Smooth muscle cell (in vitro differentiated cells): ENCODE results near the gene DCAF4. TPM values are rescaled to one million over a fixed set of nuclear protein-coding genes. Genes with fewer than 3 reads are reported as not detected.
"Not testable (repeated sequence)": the region's sequence is repeated elsewhere in the genome, so short reads cannot be mapped to it uniquely, and the experiment has no call there.

Experiments used
- DNase-seq: peaks from one replicate; lab custom pipeline; 2025; ENCODE audit not compliant: unreplicated experiment; lab: John Stamatoyannopoulos, UW
- H2AFZ ChIP-seq: fragments of 200-600 bp; sonication (generic); 2 replicates; pipeline ENCODE4 v1.6.0; 2016; ENCODE audit warnings: antibody characterized with exemption, low read depth, mild to moderate bottlenecking
- H3F3A ChIP-seq: fragments of 200-600 bp; sonication (generic); 2 replicates; pipeline ENCODE4 v1.6.0; 2017; ENCODE audit warnings: antibody characterized with exemption, low read depth
- H3K27ac ChIP-seq: fragments of 200-600 bp; sonication (generic); 2 replicates; pipeline ENCODE4 v1.5.1; 2016; ENCODE audit warnings: low read depth, mild to moderate bottlenecking
- H3K27me3 ChIP-seq: fragments of 200-600 bp; sonication (generic); 2 replicates; pipeline ENCODE4 v1.6.1; 2016; ENCODE audit warnings: low read depth, mild to moderate bottlenecking
- H3K36me3 ChIP-seq: fragments of 200-600 bp; sonication (generic); 2 replicates; pipeline ENCODE4 v1.5.1; 2016; ENCODE audit warnings: low read depth
- H3K4me1 ChIP-seq: fragments of 200-600 bp; sonication (generic); 2 replicates; pipeline ENCODE4 v1.5.1; 2016; ENCODE audit warnings: low read depth
- H3K4me2 ChIP-seq: fragments of 200-600 bp; sonication (generic); 2 replicates; pipeline ENCODE4 v1.6.0; 2016; ENCODE audit warnings: mild to moderate bottlenecking
- H3K4me3 ChIP-seq: fragments of 200-600 bp; sonication (generic); 2 replicates; pipeline ENCODE4 v1.5.1; 2016; ENCODE audit warnings: mild to moderate bottlenecking
- H3K79me2 ChIP-seq: fragments of 200-600 bp; sonication (generic); 2 replicates; pipeline ENCODE4 v1.6.0; 2016; ENCODE audit warnings: low read depth, mild to moderate bottlenecking
- H3K9ac ChIP-seq: fragments of 200-600 bp; sonication (generic); 2 replicates; pipeline ENCODE4 v1.6.0; 2016; ENCODE audit warnings: low read depth
- H3K9me3 ChIP-seq: fragments of 200-600 bp; sonication (generic); replicated peaks from 2 replicates; pipeline ENCODE4 v1.5.1; 2016; ENCODE audit warnings: low read depth
- H4K20me1 ChIP-seq: fragments of 200-600 bp; sonication (generic); 2 replicates; pipeline ENCODE4 v1.6.0; 2016; ENCODE audit warnings: low read depth
- CTCF ChIP-seq: fragments of 200-600 bp; sonication (generic); IDR thresholded peaks from 2 replicates; pipeline ENCODE4 v1.5.1; 2017; ENCODE audit warnings: borderline replicate concordance, mild to moderate bottlenecking, antibody characterized with exemption; ENCODE audit not compliant: insufficient read depth, poor library complexity, severe bottlenecking
- WGBS: methylation state at CpG from one replicate; pipeline ENCODE4 v1.1.7; 2016; ENCODE audit warnings: low lambda C conversion rate; 5-methylcytosine and 5-hydroxymethylcytosine counted together
- polyA plus RNA-seq: library from polyadenylated mRNA; unstranded; fragments of >200 nt; fragmentation: Nextera tagmentation; extraction: Ambion mirVana; gene quantifications from 2 replicates; pipeline ENCODE4 v1.2.1, GENCODE V29; 2016
- total RNA-seq: library from RNA; depleted of rRNA; stranded (reverse); fragments of >200 nt; gene quantifications from 2 replicates; pipeline ENCODE4 v1.2.3, GENCODE V29; 2014

Gene DCAF4
- total and polyA plus RNA-seq, 2 experiments from 2014 or later: 8.2 to 9.2 TPM

GRCh38 chr14:72958548-72958947 lies 32.3 kb downstream of the DCAF4 start:
- Histone ChIP-seq H3K9me3 (no peaks in the 10 kb centered on the region), H3K4me3 (no peak overlapping the region), H3K79me2 (no peaks in the 10 kb centered on the region), H3K27me3 (no peaks in the 10 kb centered on the region), H2AFZ (no peak overlapping the region), H3K4me1 (no peaks in the 10 kb centered on the region), H3K27ac (no peak overlapping the region), H3K4me2 (no peak overlapping the region), H3F3A (no peaks in the 10 kb centered on the region), H4K20me1 (no peaks in the 10 kb centered on the region), H3K36me3 (no peaks in the 10 kb centered on the region), H3K9ac (no peak overlapping the region)
- no peak for DNase-seq
- TF ChIP-seq CTCF: no peak
- 97% methylated on average over 15 of the region's 15 CpGs for WGBS

GRCh38 chr14:72961016-72961415 lies 34.8 kb downstream of the DCAF4 start:
- not testable (repeated sequence) for H4K20me1 ChIP-seq, H2AFZ ChIP-seq, H3K9ac ChIP-seq, H3K36me3 ChIP-seq, H3K27me3 ChIP-seq, DNase-seq, H3K4me1 ChIP-seq, H3K79me2 ChIP-seq, H3K4me3 ChIP-seq, H3F3A ChIP-seq, H3K4me2 ChIP-seq, H3K9me3 ChIP-seq
- WGBS: 92% methylated on average over 4 of the region's 4 CpGs
- peak overlapping the region; percentile 59 for H3K27ac ChIP-seq

GRCh38 chr14:72961579-72962335 lies 35.5 kb downstream of the DCAF4 start:
- H4K20me1 ChIP-seq: no peaks in the 10 kb centered on the region
- H3K4me1 ChIP-seq: no peaks in the 10 kb centered on the region
- WGBS: 74% methylated on average over 10 of the region's 10 CpGs
- H3K27ac ChIP-seq: peak overlapping the region; percentile 59
- no peak for TF ChIP-seq CTCF
- H3K9ac ChIP-seq: no peak overlapping the region
- no peak overlapping the region for H3K4me3 ChIP-seq
- no peaks in the 10 kb centered on the region for H3K79me2 ChIP-seq
- DNase-seq: no peak
- H2AFZ ChIP-seq: no peak overlapping the region
- H3K36me3 ChIP-seq: no peaks in the 10 kb centered on the region
- no peak overlapping the region for H3K4me2 ChIP-seq
- no peaks in the 10 kb centered on the region for H3K9me3 ChIP-seq
- no peaks in the 10 kb centered on the region for H3K27me3 ChIP-seq
- no peaks in the 10 kb centered on the region for H3F3A ChIP-seq

- H2AFZ ChIP-seq, DNase-seq, H3F3A ChIP-seq, H3K9ac ChIP-seq, H3K79me2 ChIP-seq, H3K4me3 ChIP-seq, H3K27me3 ChIP-seq, H3K36me3 ChIP-seq, H3K4me1 ChIP-seq, H4K20me1 ChIP-seq, H3K9me3 ChIP-seq, H3K4me2 ChIP-seq: not testable (repeated sequence)
- WGBS: 58% methylated on average over 10 of the region's 10 CpGs
- peak overlapping the region; percentile 59 for H3K27ac ChIP-seq
These were observed 36.1 kb downstream of the DCAF4 start for GRCh38 chr14:72962336-72962754.
